Measurements from ENCODE around the gene UNK. TPM values are rescaled to one million over a fixed set of nuclear protein-coding genes. Genes with fewer than 3 reads are reported as not detected.
A peak's percentile ranks its signal among the peaks of the same experiment; 100 is the strongest.

The UNK gene
- total RNA-seq, 6 experiments from 2014 or later, result 5.8 to 29.2 (median 11.1) TPM

DNA sequence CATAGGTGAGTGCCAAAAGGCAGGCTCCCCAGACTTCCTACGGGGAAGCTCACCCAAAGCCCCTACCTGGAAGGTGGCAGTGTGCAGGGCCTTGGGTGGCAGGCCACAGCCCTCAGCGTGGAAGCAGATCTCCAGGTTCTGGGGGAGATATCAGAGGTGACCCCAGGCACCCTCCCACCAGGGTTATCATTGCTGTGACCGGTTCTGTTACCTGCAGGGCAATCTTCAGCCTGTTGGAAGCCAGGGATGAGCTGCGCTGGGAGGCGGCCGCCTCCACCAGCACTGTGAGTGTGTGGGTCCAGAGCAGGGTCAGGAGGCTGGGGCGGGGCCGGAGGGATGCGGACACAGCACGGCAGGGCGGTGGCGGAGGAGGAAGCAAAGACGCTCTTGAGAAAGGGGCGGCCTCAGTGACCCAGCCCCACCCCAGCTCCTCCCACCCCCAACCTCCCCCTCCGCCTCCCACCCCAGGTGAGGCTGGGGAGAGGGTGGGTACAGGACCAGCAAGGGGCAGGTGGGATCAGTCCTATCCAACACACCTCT lies 46.5 kb downstream of the UNK start:
- H3K36me3 ChIP-seq, result peaks cover 0 to 37% (median 1%) of the 10 kb centered on the region in 4 donors
- H3K9me3 ChIP-seq, result no peaks in the 10 kb centered on the region
- H3K27me3 ChIP-seq, result no peaks in the 10 kb centered on the region
- H3K4me1 ChIP-seq, result peaks cover 0 to 13% (median 0%) of the 10 kb centered on the region in 4 donors
- no peak for ATAC-seq
- no peak overlapping the region for H3K4me3 ChIP-seq
- H3K27ac ChIP-seq, result no peak overlapping the region
- TF ChIP-seq, protein P1, sequence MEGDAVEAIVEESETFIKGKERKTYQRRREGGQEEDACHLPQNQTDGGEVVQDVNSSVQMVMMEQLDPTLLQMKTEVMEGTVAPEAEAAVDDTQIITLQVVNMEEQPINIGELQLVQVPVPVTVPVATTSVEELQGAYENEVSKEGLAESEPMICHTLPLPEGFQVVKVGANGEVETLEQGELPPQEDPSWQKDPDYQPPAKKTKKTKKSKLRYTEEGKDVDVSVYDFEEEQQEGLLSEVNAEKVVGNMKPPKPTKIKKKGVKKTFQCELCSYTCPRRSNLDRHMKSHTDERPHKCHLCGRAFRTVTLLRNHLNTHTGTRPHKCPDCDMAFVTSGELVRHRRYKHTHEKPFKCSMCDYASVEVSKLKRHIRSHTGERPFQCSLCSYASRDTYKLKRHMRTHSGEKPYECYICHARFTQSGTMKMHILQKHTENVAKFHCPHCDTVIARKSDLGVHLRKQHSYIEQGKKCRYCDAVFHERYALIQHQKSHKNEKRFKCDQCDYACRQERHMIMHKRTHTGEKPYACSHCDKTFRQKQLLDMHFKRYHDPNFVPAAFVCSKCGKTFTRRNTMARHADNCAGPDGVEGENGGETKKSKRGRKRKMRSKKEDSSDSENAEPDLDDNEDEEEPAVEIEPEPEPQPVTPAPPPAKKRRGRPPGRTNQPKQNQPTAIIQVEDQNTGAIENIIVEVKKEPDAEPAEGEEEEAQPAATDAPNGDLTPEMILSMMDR (IDR thresholded peaks at IDR 0.05), result no peak
- TF ChIP-seq POLR2A (IDR thresholded peaks at IDR 0.05), result no peak
- intact Hi-C loops (cut with DNase I), result no loop called here
- no peak for DNase-seq
- WGBS (ENCODE audit: insufficient coverage, low coverage, low lambda C conversion rate, missing lambda C conversion rate), result 73% methylated on average over 3 of the region's 15 CpGs

GRCh38 chr17:75832164-75832651 lies 47.6 kb downstream of the UNK start:
- no peak for DNase-seq
- 90% methylated on average over 2 of the region's 10 CpGs for WGBS (ENCODE audit: insufficient coverage, low coverage, low lambda C conversion rate, missing lambda C conversion rate)
- TF ChIP-seq, protein P1 (IDR thresholded peaks at IDR 0.05), result no peak
- TF ChIP-seq POLR2A (IDR thresholded peaks at IDR 0.05), result no peak
- H3K27me3 ChIP-seq, result no peaks in the 10 kb centered on the region
- H3K4me1 ChIP-seq, result peaks cover 0 to 11% (median 0%) of the 10 kb centered on the region in 4 donors
- peak; percentile 3 to 46 (median 12) for ATAC-seq
- H3K4me3 ChIP-seq, result no peak overlapping the region
- H3K27ac ChIP-seq, result peak overlapping the region in 1 of 3 donors; percentile 33
- intact Hi-C loops (cut with DNase I), result no loop called here
- peaks cover 0 to 37% (median 1%) of the 10 kb centered on the region in 4 donors for H3K36me3 ChIP-seq
- no peaks in the 10 kb centered on the region for H3K9me3 ChIP-seq

DNA sequence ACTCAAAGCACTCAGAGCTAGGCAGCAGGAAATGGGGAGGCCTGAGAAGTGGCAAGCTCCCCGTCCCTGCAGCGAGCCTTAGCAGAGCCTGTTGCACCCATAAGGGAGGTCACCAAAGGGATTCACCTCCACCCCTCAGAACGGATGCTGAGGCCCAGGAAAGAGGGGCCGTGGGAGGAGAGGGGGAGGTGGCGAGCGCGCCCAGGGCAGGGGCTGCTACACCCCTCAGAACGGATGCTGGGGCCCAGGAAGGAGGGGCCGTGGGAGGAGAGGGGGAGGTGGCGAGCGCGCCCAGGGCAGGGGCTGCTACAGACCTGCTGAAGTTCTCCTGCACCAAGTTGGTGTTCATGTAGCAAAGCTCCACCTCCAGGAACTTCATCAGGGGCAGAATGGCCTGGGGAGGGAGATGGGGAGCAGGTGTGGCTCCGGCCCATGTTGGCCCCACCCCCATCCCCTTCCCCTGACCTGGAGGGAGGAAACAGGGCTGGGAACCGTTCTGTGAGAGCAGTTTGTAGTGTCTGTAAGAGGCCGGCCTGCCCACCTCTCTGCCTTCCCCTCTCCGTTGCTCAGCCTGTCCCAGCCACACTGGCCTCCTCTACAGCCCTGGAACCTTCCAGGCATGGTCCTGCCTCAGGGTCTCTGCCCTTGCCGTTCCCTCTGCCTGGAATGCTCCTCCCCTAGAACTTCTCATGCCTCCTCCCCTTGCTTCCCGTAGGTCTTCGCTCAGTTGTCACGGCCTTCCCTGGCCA lies 48.2 kb downstream of the UNK start:
- 76% methylated on average over 13 of the region's 20 CpGs for WGBS (ENCODE audit: insufficient coverage, low coverage, low lambda C conversion rate, missing lambda C conversion rate)
- Histone ChIP-seq H3K4me3 (no peak overlapping the region), H3K9me3 (no peaks in the 10 kb centered on the region), H3K4me1 (peaks cover 0 to 5% (median 0%) of the 10 kb centered on the region in 4 donors), H3K27ac (peak overlapping the region in 1 of 3 donors; percentile 33), H3K36me3 (peaks cover 0 to 37% (median 1%) of the 10 kb centered on the region in 4 donors), H3K27me3 (no peaks in the 10 kb centered on the region)
- intact Hi-C loops (cut with DNase I), result no loop called here
- TF ChIP-seq, protein P1 (IDR thresholded peaks at IDR 0.05), result no peak
- no peak for TF ChIP-seq POLR2A (IDR thresholded peaks at IDR 0.05)
- DNase-seq (no peak), ATAC-seq (peak in 2 of 4 donors; percentile 5 to 7)

GRCh38 chr17:75834279-75834920 lies 49.8 kb downstream of the UNK start:
- TF ChIP-seq, protein P1 (IDR thresholded peaks at IDR 0.05), result no peak
- no peaks in the 10 kb centered on the region for H3K4me1 ChIP-seq
- ATAC-seq, result no peak
- DNase-seq, result no peak
- WGBS (ENCODE audit: insufficient coverage, low coverage, low lambda C conversion rate, missing lambda C conversion rate), result 100% methylated on average over 1 of the region's 25 CpGs
- H3K36me3 ChIP-seq, result peaks cover 0 to 34% (median 1%) of the 10 kb centered on the region in 4 donors
- no peaks in the 10 kb centered on the region for H3K9me3 ChIP-seq
- no peak overlapping the region for H3K4me3 ChIP-seq
- no peak overlapping the region for H3K27ac ChIP-seq
- no peaks in the 10 kb centered on the region for H3K27me3 ChIP-seq
- intact Hi-C loops (cut with DNase I), result no loop called here

Data from right lobe of liver (tissue), 6 donors.